K562 (cell line): ENCODE measurements around the gene PARD3B. TPM values are rescaled to one million over a fixed set of nuclear protein-coding genes. Genes with fewer than 3 reads are reported as not detected.

Experiments used
- BCLAF1 ChIP-seq, 2 experiments: fragments of 450-650 bp in 1 of 2; IDR thresholded peaks; 2 replicates each; pipeline ENCODE4 v1.6.1; 2011 to 2017; ENCODE audit warnings: low read depth in 2 of 2, antibody characterized with exemption in 1 of 2, borderline replicate concordance in 1 of 2, low read length in 1 of 2, mild to moderate bottlenecking in 1 of 2, mixed read lengths in 1 of 2; ENCODE audit not compliant: control insufficient read depth in 1 of 2
- DACH1 ChIP-seq: fragments of 450-650 bp; IDR thresholded peaks from 2 replicates; pipeline ENCODE4 v1.6.1; 2018; ENCODE audit not compliant: partially characterized antibody
- HNRNPL ChIP-seq: fragments of 200-400 bp; formaldehyde crosslinking; IDR thresholded peaks from 2 replicates; pipeline ENCODE4 v1.6.1; 2017; ENCODE audit warnings: low read depth, mild to moderate bottlenecking, low read length
- MIER1 ChIP-seq: fragments of 450-650 bp; IDR thresholded peaks from 2 replicates; pipeline ENCODE4 v1.6.1; 2016; ENCODE audit warnings: antibody characterized with exemption, mild to moderate bottlenecking, low read depth
- NFIC ChIP-seq: fragments of 450-650 bp; IDR thresholded peaks from 2 replicates; pipeline ENCODE4 v1.6.1; 2017; ENCODE audit warnings: mild to moderate bottlenecking, inconsistent platforms
- NFYB ChIP-seq: IDR thresholded peaks from 2 replicates; pipeline ENCODE4 v1.6.1; 2011; ENCODE audit warnings: mild to moderate bottlenecking, moderate library complexity; ENCODE audit not compliant: insufficient read length; ENCODE audit errors: extremely low read depth
- POLR2B ChIP-seq: fragments of 450-650 bp; IDR thresholded peaks from 2 replicates; pipeline ENCODE4 v1.6.1; 2018; ENCODE audit warnings: low read depth; ENCODE audit not compliant: partially characterized antibody
- RBM25 ChIP-seq: fragments of 200-400 bp; formaldehyde crosslinking; IDR thresholded peaks from 2 replicates; pipeline ENCODE4 v1.6.1; 2018; ENCODE audit warnings: low read length, low read depth, moderate library complexity; ENCODE audit not compliant: severe bottlenecking
- SIRT6 ChIP-seq: IDR thresholded peaks from one replicate; pipeline ENCODE4 v1.6.1; 2012; ENCODE audit warnings: low read depth, mild to moderate bottlenecking, control low read depth, inconsistent platforms, low read length, moderate library complexity
- SRSF7 ChIP-seq: fragments of 200-400 bp; formaldehyde crosslinking; optimal IDR thresholded peaks from 2 replicates; pipeline ENCODE3; 2017; ENCODE audit warnings: mild to moderate bottlenecking, low read depth, low read length
- TAF9B ChIP-seq: fragments of 450-650 bp; IDR thresholded peaks from 2 replicates; pipeline ENCODE4 v1.6.1; 2018; ENCODE audit warnings: mild to moderate bottlenecking; ENCODE audit not compliant: partially characterized antibody
- TEAD1 ChIP-seq, 2 experiments: fragments of 450-650 bp in 1 of 2; sonication (generic) in 1 of 2; formaldehyde crosslinking; IDR thresholded peaks; 2 replicates each; pipeline versions ENCODE4 v1.4.0 to v1.8.0; 2020 to 2022; ENCODE audit warnings: mild to moderate bottlenecking in 2 of 2, missing genetic modification reagents in 1 of 2
- TRIM25 ChIP-seq: fragments of 450-650 bp; IDR thresholded peaks from 2 replicates; pipeline ENCODE4 v1.7.0; 2016; ENCODE audit warnings: borderline replicate concordance
- ZBTB33 ChIP-seq: sonication (generic); formaldehyde crosslinking; IDR thresholded peaks from 2 replicates; pipeline ENCODE4 v1.8.1; 2023; ENCODE audit warnings: mild to moderate bottlenecking, missing genetic modification reagents
- ZBTB5 ChIP-seq: fragments of 450-650 bp; IDR thresholded peaks from 2 replicates; pipeline ENCODE4 v1.6.1; 2017; ENCODE audit warnings: antibody characterized with exemption
- ZNF124 ChIP-seq: sonication (generic); formaldehyde crosslinking; IDR thresholded peaks from 2 replicates; pipeline ENCODE4 v1.8.1; 2022; ENCODE audit warnings: missing genetic modification reagents
- ZNF134 ChIP-seq: fragments of 250-450 bp; sonication (Bioruptor Pico); conservative IDR thresholded peaks from 2 replicates; pipeline ENCODE4 v1.4.0; 2020
- ZNF507 ChIP-seq: conservative IDR thresholded peaks from 2 replicates; pipeline ENCODE4 v1.6.1; 2017; ENCODE audit warnings: missing genetic modification characterization, missing compliant biosample characterization
- polyA plus RNA-seq, 8 experiments: library from polyadenylated mRNA; depleted of rRNA in 4 of 8; stranded (reverse) in 5 of 8; unstranded in 3 of 8; fragments of >200 nt; fragmentation: Nextera tagmentation in 2 of 8; fragmentation: Illumina TruSeq in 1 of 8; extraction: Ambion mirVana in 2 of 8; extraction: Trizol in 1 of 8; gene quantifications; 2 replicates each; pipeline versions ENCODE4 v1.2.1 to v1.2.3, GENCODE V29; 2011 to 2014; ENCODE audit warnings: inconsistent platforms in 1 of 8, missing spikeins in 1 of 8
- total RNA-seq, 7 experiments: library from RNA; depleted of rRNA in 6 of 7; stranded (reverse); fragments of >200 nt in 6 of 7; fragmentation: Illumina TruSeq in 2 of 7; extraction: Trizol in 2 of 7; gene quantifications; 2 replicates each; pipeline versions ENCODE4 v1.2.1 to v1.2.3, GENCODE V29; 2011 to 2021; ENCODE audit warnings: low replicate concordance in 1 of 7
- TF ChIP-seq, protein P1 (sequence below): fragments of 250-450 bp; sonication (Bioruptor Pico); IDR thresholded peaks from 2 replicates; pipeline ENCODE4 v1.8.0; 2022; ENCODE audit warnings: moderate library complexity, mild to moderate bottlenecking, inconsistent platforms

PARD3B gene
- total and polyA plus RNA-seq, 9 of the 15 experiments (the other 6 are each of a cell fraction or from before 2014, with no cell fraction given) = 0.15 to 3.0 (median 1.1) TPM

DNA sequence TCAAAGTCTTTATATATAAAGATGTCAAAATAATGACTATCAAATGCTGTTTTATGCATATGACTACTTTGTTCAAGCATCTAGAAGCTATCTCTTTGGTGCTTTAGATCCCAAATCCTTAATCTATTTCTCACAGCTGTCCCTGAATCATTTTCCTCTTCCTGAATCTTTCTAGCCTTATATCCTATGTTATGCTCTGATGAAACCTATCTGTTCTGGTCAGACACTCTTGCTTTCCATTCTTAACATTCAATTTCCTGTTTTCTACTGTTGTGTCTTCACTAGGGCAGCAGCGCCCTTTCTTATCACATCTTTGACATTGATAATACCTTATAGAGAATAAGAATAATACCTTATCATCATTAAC, 6.3 kb upstream of the PARD3B start (continued):
- TF ChIP-seq TRIM25 (no peak), NFIC (peak; percentile 46), SIRT6 (no peak), ZBTB33 (CRISPR knock-in tag) (no peak), POLR2B (no peak), ZBTB5 (no peak), NFYB (no peak), MIER1 (no peak), ZNF507 (tag) (no peak), BCLAF1 (IDR thresholded peaks at IDR 0.05; ENCODE audit: borderline replicate concordance in 1 of 2, control insufficient read depth in 1 of 2, low read depth in 2 of 2, low read length in 1 of 2) (no peak), SRSF7 (no peak), DACH1 (no peak), TAF9B (no peak), TEAD1 (CRISPR knock-in tag; IDR thresholded peaks at IDR 0.05) (no peak), HNRNPL (no peak), ZNF134 (CRISPR knock-in tag) (no peak), RBM25 (no peak), ZNF124 (CRISPR knock-in tag) (no peak)
- TF ChIP-seq, protein P1, sequence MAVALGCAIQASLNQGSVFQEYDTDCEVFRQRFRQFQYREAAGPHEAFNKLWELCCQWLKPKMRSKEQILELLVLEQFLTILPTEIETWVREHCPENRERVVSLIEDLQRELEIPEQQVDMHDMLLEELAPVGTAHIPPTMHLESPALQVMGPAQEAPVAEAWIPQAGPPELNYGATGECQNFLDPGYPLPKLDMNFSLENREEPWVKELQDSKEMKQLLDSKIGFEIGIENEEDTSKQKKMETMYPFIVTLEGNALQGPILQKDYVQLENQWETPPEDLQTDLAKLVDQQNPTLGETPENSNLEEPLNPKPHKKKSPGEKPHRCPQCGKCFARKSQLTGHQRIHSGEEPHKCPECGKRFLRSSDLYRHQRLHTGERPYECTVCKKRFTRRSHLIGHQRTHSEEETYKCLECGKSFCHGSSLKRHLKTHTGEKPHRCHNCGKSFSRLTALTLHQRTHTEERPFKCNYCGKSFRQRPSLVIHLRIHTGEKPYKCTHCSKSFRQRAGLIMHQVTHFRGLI (CRISPR knock-in tag) = no peak
